NB4 (cell line): ENCODE measurements around the gene MS4A2.

Source experiments
- DNase-seq: peaks from one replicate; pipeline ENCODE4 v3.0.0; 2010; ENCODE audit warnings: low read depth
- H3K4me3 ChIP-seq: one replicate; pipeline ENCODE4 v1.5.1; 2011; ENCODE audit warnings: mild to moderate bottlenecking, low read depth, low read length, moderate library complexity
- CTCF ChIP-seq: IDR thresholded peaks from one replicate; pipeline ENCODE4 v1.5.1; 2012; ENCODE audit warnings: low read depth, low read length
- MAX ChIP-seq: IDR thresholded peaks from 2 replicates; pipeline ENCODE4 v1.6.1; 2011; ENCODE audit warnings: low read depth, low read length
- MYC ChIP-seq: IDR thresholded peaks from 2 replicates; pipeline ENCODE4 v1.6.1; 2011; ENCODE audit warnings: low read depth, low read length
- POLR2A ChIP-seq: IDR thresholded peaks from 2 replicates; pipeline ENCODE4 v1.6.1; 2011; ENCODE audit warnings: mild to moderate bottlenecking; ENCODE audit not compliant: insufficient read length; ENCODE audit errors: extremely low read depth

Gene MS4A2

GRCh38 chr11:60133917-60134316, 45.5 kb downstream of the MS4A2 start:
- TF ChIP-seq CTCF, result no peak
- TF ChIP-seq MAX, result no peak
- no peak for TF ChIP-seq POLR2A
- TF ChIP-seq MYC, result no peak
- no peak overlapping the region for H3K4me3 ChIP-seq
- DNase-seq, result no peak

GRCh38 chr11:60143768-60144167, 55.3 kb downstream of the MS4A2 start:
- no peak for TF ChIP-seq CTCF
- TF ChIP-seq MAX, result no peak
- no peak for TF ChIP-seq MYC
- TF ChIP-seq POLR2A, result no peak
- H3K4me3 ChIP-seq, result no peak overlapping the region
- DNase-seq, result no peak

GRCh38 chr11:60145677-60146076, 57.2 kb downstream of the MS4A2 start:
- no peak overlapping the region for H3K4me3 ChIP-seq
- peak; percentile 63 for DNase-seq
- TF ChIP-seq MAX, result 0 out of 2 replicates have a peak, but pooled peaks have one; percentile 8
- no peak for TF ChIP-seq MYC
